ENCODE data around the gene TMEM150B. TPM values are rescaled to one million over a fixed set of nuclear protein-coding genes. Genes with fewer than 3 reads are reported as not detected.

Gene TMEM150B
- total RNA-seq, 3 donors from 2014 or later, result 31.6 to 62.1 (median 36.4) TPM

DNA sequence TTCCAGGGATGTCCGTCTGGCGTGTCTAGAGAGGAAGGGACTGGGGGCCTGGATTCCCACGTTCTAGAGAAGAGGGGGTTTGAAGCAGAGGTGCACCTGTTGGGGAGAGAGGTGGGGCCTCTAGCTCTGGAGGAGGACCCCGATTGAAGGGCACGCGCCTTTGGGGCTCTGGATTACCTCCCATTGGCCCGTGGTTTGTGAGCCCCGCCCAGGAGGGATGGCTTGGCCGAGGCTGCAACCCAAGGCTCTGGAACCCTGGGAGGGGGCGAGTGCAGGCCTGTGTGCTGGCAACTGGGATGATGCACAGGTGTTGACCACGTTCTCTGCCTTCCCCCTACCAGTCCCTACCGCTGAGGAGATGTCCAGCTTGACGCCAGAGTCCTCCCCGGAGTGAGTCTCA is 20.2 kb downstream of the TMEM150B start:
- ATAC-seq (no peak), DNase-seq (no peak)
- no peaks in the 10 kb centered on the region for H3K9me3 ChIP-seq
- no peaks in the 10 kb centered on the region for H3K4me1 ChIP-seq (ENCODE audit: low read depth)
- TF ChIP-seq, protein P1, sequence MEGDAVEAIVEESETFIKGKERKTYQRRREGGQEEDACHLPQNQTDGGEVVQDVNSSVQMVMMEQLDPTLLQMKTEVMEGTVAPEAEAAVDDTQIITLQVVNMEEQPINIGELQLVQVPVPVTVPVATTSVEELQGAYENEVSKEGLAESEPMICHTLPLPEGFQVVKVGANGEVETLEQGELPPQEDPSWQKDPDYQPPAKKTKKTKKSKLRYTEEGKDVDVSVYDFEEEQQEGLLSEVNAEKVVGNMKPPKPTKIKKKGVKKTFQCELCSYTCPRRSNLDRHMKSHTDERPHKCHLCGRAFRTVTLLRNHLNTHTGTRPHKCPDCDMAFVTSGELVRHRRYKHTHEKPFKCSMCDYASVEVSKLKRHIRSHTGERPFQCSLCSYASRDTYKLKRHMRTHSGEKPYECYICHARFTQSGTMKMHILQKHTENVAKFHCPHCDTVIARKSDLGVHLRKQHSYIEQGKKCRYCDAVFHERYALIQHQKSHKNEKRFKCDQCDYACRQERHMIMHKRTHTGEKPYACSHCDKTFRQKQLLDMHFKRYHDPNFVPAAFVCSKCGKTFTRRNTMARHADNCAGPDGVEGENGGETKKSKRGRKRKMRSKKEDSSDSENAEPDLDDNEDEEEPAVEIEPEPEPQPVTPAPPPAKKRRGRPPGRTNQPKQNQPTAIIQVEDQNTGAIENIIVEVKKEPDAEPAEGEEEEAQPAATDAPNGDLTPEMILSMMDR (IDR thresholded peaks at IDR 0.05), result no peak
- intact Hi-C loops (cut with DNase I, micrococcal nuclease), result loop anchor here in 1 of 2 donors (10.0 kb wide), 1 partner anchor 80 kb away; the partner anchor contains the start of genes RPL28 and TMEM238
- H3K36me3 ChIP-seq (ENCODE audit: low read depth), result no peaks in the 10 kb centered on the region
- H3K4me3 ChIP-seq, result no peak overlapping the region

DNA sequence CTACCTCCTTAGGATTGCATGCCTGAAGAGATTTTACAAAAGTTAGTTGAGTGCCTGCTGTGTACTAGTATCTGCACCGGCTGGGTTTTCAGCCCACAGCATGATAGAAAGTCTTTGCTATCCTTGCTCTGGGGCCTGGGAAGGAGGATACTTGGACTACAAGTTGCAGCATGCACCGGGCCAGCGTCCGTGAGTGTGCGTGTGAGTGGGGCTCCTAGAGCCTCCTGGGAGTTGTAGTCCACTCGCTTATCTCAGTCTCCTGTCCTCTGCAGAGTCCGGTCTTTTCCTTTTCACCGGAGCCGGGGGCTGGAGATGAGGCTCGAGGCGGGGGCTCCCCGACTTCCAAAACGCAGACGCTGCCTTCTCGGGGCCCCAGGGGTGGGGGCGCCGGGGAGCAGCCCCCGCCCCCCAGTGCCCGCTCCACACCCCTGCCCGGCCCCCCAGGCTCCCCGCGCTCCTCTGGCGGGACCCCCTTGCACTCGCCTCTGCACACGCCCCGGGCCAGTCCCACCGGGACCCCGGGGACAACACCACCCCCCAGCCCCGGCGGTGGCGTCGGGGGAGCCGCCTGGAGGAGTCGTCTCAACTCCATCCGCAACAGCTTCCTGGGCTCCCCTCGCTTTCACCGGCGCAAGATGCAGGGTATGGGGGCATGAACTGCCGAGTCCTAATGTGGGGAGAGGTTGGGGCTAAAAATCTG is 20.7 kb downstream of the TMEM150B start:
- Histone ChIP-seq H3K4me1 (ENCODE audit: low read depth) (no peaks in the 10 kb centered on the region), H3K9me3 (no peaks in the 10 kb centered on the region), H3K36me3 (ENCODE audit: low read depth) (no peaks in the 10 kb centered on the region), H3K4me3 (no peak overlapping the region)
- peak in 2 of 3 donors; percentile 35 to 48 for DNase-seq
- TF ChIP-seq, protein P1 (IDR thresholded peaks at IDR 0.05), result no peak
- ATAC-seq, result peak; percentile 64
- intact Hi-C loops (cut with DNase I, micrococcal nuclease), result loop anchor here in 1 of 2 donors (10.0 kb wide), 1 partner anchor 80 kb away; the partner anchor contains the start of genes RPL28 and TMEM238

GRCh38 chr19:55303477-55303876 is 21.7 kb downstream of the TMEM150B start:
- no peak for ATAC-seq
- intact Hi-C loops (cut with DNase I, micrococcal nuclease), result loop anchor here in 1 of 2 donors (10.0 kb wide), 1 partner anchor 81 kb away; the partner anchor contains the start of genes RPL28 and TMEM238

DNA sequence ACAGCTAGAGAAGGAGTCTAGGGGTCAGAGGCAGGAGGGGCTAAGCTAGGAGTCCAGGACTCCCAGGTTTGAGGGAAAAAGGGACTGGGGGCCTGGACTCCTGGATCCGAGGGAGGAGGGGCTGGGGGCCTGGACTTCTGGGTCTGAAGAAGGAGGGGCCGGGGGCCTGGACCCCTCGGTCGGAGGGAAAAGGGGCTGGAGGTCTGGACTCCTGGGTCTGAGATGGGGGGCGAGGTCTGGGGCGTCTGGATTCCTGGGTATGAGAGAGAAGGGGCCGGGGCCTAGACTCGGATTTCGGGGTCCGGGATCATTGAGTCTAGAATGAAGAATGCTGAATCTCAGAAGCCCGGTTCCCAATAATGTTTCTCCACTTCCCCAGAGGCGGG is 22.8 kb downstream of the TMEM150B start:
- Histone ChIP-seq H3K36me3 (ENCODE audit: low read depth) (no peaks in the 10 kb centered on the region), H3K9me3 (no peaks in the 10 kb centered on the region), H3K4me1 (ENCODE audit: low read depth) (peaks cover under 1% of the 10 kb centered on the region), H3K4me3 (no peak overlapping the region)
- ATAC-seq (no peak), DNase-seq (no peak)
- TF ChIP-seq, protein P1 (IDR thresholded peaks at IDR 0.05), result no peak
- intact Hi-C loops (cut with DNase I, micrococcal nuclease), result loop anchor here in 1 of 2 donors (10.0 kb wide), 1 partner anchor 82 kb away; the partner anchor contains the start of genes RPL28 and TMEM238

More at GRCh38 chr19:55303477-55303876, 21.7 kb downstream of the TMEM150B start:
- TF ChIP-seq, protein P1 (IDR thresholded peaks at IDR 0.05), result no peak
- Histone ChIP-seq H3K4me1 (ENCODE audit: low read depth) (no peaks in the 10 kb centered on the region), H3K36me3 (ENCODE audit: low read depth) (no peaks in the 10 kb centered on the region), H3K4me3 (no peak overlapping the region), H3K9me3 (no peaks in the 10 kb centered on the region)
- DNase-seq, result no peak

GRCh38 chr19:55301459-55302317 is 23.5 kb downstream of the TMEM150B start:
- no peaks in the 10 kb centered on the region for H3K9me3 ChIP-seq
- peak; percentile 96 for ATAC-seq
- DNase-seq, result peak; percentile 91 to 94 (median 93)
- intact Hi-C loops (cut with DNase I, micrococcal nuclease), result loop anchor here in 1 of 2 donors (10.0 kb wide), 1 partner anchor 83 kb away; the partner anchor contains the start of genes RPL28 and TMEM238
- TF ChIP-seq, protein P1 (IDR thresholded peaks at IDR 0.05), result peak; percentile 97
- H3K36me3 ChIP-seq (ENCODE audit: low read depth), result no peaks in the 10 kb centered on the region
- peaks cover 4% of the 10 kb centered on the region for H3K4me1 ChIP-seq (ENCODE audit: low read depth)
- no peak overlapping the region for H3K4me3 ChIP-seq
